DLD1 (cell line): Measurements from ENCODE around the gene RRBP1.

Experiments used
- in situ Hi-C: cut with HindIII; loops from 2 replicates; pipeline ENCODE4 v1.10.0; 2017; ENCODE audit warnings: low sequenced_read_pairs

Gene RRBP1

DNA sequence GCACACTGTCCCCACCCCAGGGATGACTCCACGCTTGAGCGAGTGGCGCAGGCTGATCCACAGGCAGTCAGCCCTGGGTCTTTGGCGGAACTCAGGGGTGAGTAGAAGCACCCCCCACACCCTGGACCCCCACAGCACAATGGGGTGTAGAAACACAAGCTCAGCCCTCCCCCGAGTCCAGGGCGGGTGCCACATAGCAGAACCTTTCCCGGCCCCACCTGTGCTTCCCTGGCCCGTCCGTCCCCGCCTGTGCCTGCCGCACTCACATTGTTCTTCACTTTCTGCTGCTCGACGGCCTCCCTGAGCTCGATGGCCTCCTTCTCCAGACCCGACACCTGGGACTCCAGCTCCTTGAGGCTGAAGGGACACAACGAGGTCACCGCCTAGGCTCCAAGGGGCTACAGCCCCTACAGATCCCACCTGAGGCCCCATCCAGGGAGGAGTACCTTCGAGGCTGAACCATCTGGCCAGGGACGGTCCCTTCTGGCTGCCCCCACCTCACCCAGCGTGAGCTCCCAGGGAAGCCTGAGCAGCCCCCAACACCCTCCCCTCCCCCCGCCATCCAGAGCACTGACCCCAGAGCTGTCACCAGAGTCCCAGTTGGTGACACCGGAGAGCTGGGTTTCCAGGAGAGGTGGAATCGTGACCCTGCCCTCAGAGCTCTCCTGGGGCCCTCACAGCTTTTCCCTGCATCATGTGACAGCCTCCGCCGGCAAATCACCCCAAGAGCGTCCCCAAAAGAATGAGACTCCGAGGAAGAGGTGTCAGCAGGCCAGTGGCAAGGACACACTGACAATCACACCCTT lies 56.6 kb downstream of the RRBP1 start:
- in situ Hi-C loops: no loop called here

DNA sequence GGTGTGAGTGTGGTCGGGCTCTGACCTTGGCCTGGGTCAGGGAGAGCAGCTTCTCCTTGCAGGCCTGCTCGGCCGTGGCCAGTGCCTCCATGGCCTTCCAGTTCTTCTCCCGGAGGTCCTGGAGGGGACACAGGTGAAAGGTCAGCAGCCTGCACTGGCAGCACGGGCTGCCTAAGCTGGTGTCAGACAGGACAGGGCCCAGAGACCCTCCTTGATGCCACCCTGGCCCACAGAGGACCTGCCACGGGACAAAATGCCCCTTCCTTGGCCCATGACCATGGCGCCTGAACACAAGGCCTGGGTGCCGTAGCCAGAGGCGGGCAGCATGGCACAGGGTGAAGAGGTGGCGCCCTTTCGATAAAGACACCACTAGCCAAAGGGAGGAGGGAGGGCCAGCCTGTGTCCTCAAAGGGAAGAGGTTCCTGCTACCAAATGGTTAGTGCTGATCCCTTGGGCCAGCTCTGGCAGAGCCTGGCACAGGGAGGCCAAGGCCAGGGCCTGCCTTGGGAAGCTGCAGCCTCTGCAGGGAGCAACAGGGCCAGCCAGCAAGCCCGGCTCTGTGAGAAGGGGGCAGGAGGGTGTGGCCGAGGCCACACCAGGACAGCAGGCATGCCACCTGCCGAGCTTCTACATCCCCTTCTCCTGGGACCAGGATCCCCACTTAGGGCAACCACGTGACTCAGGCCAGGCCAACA lies 57.3 kb downstream of the RRBP1 start:
- in situ Hi-C loops: no loop called here

DNA sequence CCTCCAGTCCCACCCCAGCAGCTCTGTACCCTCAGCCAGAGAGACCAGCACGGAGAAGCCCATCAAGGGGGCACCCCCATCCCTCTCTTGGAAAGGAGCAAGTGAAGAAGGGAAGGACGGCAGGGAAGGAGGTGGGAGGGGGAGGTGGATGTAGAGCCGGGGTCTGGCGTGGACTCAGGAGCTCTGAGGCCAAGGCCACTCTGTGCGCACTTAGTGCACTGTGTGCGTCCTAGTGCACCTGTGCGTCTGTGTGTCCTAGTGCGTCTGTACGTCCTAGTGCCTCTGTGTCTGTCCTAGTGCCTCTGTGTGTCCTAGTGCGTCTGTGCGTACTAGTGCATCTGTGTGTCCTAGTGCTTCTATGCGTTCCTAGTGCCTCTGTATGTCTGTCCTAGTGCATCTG lies 58.0 kb downstream of the RRBP1 start:
- in situ Hi-C loops: no loop called here

DNA sequence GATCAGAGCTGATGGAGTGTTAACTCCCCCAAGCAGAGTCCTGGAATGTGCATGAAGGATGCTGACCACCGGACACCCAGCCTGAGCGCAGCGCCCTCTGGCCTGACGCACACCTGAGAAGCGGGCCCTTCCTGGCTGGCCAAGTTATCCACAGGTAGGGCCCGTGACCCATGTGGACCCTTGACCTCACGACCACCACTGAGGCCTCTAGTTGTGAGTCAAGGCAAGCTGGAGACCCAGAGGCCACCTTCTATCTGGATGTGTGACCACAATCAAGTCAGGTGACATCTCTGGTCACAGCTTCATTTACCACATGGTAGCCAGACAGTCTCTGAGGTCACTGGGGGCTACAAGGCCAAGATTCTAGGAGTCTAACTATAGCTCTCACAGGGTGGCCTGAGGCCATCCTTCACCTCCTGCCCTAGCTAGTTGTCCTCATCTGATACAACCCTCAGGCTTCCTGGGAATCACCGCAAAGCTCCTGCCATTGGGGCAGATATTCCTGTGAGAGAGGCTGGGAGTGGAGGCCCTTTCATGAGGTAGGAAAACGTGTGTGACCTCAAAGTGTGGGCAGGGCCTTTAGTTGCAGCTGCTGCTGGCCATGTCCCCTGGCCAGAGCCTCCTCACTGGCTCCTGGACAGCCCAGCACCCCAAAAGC lies 59.1 kb downstream of the RRBP1 start:
- in situ Hi-C loops: no loop called here

DNA sequence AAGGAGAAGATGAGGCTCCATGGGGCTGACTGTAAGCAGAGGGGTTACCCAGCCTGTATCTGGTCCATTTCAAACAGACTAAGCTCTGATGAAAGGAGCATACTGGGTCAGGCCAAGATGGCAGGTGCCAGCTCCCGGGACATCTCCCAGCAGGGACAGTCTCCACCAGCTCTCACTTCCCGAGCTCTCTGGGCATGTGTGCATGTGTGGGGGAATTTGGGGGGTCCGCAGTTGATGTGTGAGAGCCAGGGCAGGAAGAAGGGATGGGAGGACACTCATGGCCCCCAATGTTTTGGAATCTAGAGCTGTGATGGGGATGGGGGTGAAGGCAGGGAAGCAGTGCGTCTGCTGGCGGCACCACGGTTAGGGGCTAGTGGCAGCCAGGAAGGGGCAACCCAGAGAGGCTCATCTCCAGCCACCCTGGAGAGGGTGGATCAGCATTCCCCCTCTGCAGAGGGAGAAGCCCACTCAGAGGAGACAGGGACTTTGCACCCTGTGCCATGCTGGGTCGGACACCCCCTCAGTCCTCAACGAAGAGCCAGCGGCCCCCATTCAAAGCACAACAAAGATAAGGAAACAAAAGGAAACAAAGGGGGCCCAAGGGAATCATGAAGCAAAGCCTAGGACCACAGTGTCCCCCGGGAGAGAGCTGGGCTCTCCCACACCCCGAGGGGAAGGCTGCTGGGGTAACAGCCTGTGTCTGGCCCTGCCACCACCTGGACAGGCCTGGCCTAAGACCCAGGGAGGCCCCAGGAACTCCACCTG lies 59.8 kb downstream of the RRBP1 start:
- in situ Hi-C loops: no loop called here

DNA sequence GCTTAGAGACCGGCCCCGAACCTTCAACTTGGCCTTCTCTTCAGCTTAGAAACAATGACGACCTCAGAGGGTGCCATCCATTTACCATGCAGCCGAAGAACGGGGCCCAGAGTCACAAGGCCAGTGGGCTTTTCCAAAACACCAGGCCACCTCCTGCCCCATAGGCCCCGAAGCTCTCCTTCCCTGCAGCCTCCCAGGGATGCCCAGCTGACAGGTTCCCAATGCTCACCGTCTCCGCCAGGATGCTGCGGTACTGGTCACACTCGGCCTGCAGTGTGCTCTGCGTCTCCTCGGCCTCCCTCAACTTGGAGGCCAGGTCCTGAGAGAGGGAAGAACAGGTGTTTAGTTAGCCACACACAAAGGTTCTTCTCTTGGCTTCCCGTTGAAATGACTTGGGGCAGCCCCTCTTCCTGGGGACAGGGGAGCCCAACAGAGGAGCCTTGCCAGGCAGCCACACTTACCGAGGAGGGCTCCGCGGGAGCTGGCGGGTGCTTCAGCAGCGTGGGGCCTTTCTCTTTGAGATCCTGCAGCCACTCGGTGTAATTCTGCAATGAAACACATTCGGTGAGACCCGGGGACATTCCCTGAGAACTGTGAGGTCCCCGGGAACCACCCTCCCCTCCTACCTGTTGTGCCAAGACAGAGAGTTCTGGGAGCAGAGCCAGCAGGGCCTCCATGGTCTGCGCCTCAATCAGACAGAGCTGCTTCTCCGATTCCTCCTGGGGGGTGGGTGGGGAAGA lies 60.6 kb downstream of the RRBP1 start:
- in situ Hi-C loops: no loop called here

DNA sequence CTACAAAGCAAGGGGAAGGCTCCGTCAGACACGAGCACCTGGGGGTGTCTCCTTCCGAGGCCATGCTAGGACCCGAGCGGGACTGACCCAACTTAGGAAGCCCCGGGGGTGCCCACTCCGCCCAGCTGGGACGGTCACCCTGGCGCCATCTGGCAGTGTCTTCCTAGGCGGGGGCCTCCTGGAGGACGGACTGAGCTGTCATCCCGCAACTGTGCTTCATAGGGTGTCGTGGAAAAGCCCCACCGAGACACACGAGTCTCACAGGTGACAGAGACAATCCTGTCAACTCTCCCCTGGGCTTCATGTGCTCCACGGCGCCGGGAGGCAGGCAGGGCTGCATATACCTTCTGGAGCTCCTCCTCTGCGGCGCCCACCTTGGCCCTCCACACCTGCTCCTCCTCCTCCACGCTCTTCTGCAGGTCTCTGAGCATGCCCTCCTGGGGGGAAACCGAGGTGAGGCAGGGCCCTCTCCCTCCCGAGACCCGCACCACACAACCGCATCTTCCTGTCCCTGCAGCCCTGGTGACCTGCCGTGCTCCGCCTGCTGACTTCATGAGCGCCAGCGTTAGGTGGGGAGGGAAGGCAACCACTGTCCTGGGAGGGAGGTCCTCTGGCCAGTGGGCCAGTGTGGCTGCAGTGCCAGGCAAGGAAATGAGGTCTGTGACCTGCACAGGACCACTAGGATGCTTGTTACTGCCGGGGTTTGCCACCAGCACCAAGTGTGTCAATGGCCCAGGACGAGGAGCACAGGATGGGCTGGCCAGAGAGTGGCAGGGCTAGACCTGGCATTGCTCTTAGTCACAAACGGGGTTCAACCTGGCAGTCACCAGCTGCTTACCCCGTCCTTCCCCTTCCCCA lies 61.4 kb downstream of the RRBP1 start:
- in situ Hi-C loops: no loop called here

DNA sequence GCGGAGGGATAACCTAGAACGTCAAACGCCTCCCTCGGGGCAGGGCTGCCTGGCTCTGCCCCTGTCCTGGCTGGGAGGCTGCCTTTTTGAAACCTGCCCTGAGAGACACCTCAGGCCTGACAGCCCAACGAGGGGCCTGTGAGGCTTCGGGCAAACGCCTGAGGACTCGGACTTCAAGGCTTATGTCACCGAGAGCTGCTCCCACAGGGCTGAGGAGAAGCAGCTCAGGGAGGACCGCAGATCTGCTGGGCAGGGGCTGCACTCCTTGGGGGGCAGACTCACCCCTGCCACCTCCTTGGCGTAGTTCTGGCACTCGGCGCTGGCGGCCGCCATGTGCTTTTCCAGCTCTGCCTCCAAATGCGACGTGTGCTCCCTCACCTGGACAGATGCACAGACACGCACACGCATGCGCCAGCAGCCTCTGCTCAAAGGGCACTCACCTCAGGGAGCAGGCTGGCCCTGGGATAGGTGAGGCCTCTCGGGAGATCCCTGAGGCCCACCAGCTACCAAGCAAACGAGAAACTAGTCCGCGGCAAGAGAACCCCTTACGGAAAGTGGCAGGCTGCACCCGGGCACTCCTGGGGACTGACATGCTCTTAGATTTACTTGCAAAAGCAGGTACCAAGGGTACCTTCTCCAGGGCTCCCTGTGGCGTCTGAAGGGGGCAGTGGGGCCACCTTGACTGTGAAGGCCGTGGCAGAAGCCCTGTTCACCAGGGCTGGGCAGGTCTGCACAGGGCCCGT lies 62.5 kb downstream of the RRBP1 start:
- in situ Hi-C loops: no loop called here

DNA sequence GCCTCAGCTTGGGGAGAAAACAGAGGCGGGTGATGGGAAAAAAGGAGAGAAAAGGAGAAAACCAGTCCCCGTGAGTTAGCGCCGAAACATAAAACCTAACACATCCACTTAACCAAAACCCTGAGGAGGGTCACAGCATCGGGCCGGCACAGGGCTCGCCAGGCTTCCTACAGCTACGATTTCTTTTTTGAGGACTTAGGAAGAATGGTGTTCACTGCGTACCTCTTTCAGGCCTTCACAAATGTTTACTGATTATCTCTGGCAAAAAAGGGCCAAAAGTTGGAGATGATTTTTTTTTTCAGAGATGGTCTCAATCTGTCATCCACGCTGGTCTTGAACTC lies 63.4 kb downstream of the RRBP1 start:
- in situ Hi-C loops: no loop called here

DNA sequence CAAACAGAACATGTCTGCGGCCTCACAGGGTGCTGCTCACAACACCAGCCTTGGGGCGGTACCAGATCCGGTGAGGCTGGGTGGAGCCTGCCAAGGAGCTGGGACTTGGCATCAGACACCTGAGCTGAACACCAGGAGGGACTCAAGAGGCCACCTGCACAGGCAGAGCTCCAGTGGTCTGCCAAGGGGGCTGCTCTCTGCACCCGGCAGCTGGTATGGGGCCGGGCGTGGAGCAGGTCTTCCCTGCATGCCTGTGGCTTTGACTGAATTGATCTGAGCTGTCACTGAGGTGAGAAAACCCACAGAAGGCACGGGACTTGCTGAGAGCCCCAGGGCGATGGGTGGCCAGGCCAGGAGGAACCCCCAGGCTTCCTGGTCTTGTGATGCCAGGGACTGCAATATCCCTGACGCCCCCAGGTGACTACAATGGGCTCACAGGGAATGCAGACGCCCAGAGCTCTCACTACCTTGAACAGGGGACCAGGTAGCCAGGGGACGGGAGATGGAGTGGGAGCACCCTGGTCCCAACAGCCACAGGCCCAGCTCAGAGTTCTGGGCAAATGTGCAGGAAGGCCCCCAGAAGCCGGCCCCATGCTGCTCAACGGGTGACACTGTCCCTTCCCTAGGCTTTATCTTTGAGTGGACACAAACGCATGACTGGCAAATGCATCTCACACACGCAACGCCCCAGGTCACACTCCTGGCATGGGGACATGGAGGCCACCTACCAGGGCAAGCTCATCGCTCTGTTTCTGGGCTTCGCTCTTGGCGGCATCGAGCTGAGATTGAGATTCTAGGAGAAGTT lies 64.0 kb downstream of the RRBP1 start:
- in situ Hi-C loops: no loop called here

DNA sequence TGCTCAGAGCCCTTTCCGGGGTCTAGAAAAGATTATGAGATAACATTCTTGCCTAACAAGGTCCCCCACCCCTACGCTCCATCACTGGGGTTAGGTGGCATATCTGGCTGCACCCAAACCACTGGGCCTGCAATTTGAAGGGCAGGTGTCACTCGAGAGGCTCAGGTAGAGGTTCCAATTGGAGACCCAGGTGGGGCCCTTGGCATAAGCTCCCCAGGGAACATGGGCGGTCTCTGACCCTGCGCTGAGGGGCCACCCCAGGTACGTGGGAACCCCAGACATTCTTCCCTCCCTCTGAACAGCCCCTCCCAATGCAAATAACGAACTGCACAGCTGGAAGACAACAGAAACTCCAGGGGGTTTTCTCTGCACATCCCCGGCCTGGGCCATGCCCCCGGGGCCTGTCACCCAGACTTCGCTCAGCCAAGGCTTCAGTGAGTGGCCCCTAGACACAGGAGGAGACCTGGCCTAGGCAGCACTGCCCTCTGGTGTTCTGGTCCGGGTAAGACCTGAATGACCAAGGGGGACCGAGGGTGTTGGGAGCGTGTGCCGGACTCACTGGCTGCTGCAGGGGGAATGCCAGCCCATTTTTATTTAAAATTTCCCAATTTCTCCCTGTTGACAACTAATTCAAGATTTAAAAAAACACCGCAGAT lies 64.7 kb downstream of the RRBP1 start:
- in situ Hi-C loops: no loop called here

DNA sequence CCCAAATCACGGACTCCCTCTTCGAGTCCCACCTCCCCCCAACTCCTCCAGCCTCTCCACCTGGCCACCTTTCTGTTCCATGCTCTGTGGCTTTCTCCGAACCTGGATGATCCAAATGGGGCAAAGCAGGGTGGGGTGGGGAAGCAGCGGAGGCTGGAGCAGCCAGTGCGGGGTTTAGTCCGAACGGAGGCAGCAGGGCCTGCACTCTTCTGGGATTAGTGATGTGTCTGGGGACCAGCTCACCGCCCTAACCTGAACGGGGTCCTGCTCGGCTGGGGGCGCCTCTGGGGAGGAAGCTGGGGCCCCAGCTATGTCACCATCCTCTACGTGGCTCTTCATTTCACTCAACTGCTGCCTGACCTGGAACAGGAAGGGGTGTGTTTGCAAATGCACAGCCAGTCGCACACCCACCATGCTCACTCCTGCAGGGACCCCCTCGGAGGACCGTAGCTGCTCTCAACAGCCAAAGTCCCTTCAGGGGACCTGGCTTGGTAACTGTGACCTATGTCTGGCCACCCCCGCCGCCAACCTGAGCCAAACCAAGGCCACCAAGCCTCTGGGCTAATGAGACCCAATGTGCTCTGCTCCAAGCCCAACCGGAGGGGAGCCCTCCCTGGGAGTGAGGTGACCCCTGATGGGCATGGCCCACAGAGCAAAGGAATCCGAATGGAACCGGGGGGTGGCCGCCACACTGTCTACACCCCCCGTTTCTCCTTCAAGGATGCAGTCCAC lies 65.4 kb downstream of the RRBP1 start:
- in situ Hi-C loops: no loop called here

DNA sequence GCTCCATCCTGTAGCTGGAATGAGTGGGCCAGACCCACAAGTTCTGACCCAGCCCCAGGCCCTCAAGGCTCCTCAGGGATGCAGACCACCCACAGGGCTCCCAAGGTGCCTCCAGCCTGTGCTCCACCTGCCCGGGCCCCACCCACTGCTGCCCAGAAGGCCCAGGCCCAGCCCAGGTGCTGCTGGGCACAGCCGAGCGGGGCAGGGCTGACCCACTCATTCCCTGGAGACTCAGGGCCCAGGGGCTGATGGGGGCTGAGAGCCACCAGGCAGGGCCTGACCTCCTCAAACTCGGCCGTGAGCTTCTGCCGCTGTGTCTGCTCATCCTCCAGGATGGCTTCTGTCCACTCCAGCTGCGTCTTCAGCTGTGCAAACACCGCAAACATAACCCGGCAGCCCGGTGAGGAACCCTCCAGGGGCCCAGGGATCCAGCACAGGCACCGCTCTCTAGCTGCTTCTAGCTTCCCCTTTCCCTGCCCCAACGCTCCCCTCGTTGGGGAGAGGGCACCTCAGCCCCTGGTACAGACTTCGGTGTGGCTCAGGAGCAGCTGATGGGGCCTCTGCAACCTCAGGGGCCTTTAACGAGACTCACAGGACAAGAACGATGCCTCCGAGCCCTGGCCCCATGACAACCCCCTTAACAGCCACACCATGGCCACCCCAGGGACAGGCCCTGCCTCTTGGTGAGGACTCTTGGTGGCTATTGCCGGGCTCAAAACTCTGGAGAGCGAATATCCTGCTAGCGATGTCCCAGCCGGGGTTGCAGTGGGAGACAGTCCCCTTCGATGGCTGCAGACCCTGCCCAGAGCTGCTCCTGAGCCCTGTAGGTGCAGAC lies 66.2 kb downstream of the RRBP1 start:
- in situ Hi-C loops: no loop called here

DNA sequence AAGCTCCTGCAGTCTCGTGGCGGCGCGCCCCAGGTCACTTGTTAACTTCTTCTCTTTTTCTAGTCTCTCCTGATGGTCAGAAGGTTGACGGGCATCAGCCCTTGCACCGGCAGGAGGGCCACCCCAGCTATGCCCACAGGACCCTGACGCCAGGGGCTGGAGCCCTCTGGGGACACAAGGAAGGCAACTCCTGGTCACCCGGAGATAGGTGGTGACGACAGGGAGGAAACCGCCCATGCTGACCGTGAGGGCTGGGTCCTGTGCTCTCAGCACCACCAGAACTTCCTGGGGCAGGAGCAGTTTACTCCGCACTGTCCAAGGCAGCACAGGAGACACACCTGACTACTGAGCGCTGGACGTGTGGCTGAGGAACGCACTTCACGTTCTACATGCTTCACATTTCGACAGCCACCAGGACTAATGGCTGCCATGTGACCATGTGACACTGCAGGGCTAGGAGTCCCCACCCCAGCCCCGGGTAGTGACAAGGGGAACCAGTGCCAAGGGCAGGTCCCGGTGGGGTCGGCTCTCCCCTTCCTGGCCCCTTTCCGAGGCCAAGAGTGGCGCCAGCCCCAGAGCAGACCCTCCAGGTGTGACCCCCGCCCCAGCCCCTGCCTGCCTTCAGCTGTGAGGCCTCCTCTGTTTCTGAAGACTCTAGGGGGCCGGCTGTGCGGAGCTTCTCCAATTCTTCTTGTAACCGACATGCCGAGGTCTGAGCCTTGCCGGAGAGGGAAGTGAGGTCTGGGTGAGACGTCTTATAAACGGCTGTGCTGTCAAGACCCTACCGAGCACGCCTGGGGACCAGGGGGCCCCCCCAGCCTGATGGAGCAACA lies 67.0 kb downstream of the RRBP1 start:
- in situ Hi-C loops: no loop called here

DNA sequence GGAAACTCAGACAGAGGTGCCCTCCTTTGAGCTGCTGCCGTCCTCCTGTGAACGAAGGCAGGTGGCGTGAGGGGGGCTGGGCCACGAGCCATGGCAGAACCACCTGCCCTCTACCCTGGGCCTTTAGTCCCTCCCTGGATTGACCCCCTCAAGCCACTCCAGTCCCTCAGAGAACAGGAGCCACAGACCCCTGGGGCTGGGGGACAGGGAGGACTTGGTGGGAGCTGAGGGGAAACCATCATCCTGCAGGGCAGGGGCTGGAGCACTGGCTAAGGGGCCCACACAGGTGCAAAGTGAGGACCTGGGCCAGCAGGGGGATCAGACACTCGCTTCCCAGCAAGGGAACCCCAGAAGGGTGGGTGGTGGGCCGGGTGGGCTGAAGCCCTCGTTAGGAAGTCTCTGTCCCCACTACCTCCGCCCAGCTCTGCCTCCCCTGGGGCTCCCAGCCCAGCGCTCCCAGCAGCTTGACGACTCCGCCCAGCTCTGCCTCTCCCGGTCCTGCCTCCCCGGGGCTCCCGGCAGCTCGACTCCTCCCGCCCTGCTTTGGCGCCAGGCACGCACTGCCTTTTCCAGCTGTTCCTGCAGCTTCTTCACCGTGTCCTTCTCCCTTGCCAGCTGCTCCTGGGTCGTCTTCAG lies 67.7 kb downstream of the RRBP1 start:
- in situ Hi-C loops: no loop called here
